IPS-15b (cell line): ENCODE measurements around the gene TENT5C.

Source experiments
- H3K27me3 ChIP-seq: one replicate; pipeline ENCODE4 v1.6.1; 2013; ENCODE audit warnings: low read length; ENCODE audit not compliant: control insufficient read depth, insufficient read depth
- H3K36me3 ChIP-seq: one replicate; pipeline ENCODE4 v1.6.1; 2013; ENCODE audit warnings: low read length; ENCODE audit not compliant: control insufficient read depth, insufficient read depth
- H3K4me1 ChIP-seq: one replicate; pipeline ENCODE4 v1.6.1; 2013; ENCODE audit warnings: mild to moderate bottlenecking, low read length; ENCODE audit not compliant: control insufficient read depth, insufficient read depth
- H3K4me3 ChIP-seq: one replicate; pipeline ENCODE4 v1.5.1; 2013; ENCODE audit warnings: low read depth, low read length
- H3K9ac ChIP-seq: one replicate; pipeline ENCODE4 v1.6.1; 2013; ENCODE audit warnings: low read depth, mild to moderate bottlenecking, low read length
- H3K9me3 ChIP-seq: one replicate; pipeline ENCODE4 v1.6.1; 2013; ENCODE audit warnings: mild to moderate bottlenecking, low read length; ENCODE audit not compliant: control insufficient read depth, insufficient read depth

Gene TENT5C

GRCh38 chr1:117565076-117565556 is 40.7 kb upstream of the TENT5C start:
- no peaks in the 10 kb centered on the region for H3K36me3 ChIP-seq
- H3K4me3 ChIP-seq = no peak overlapping the region
- no peaks in the 10 kb centered on the region for H3K27me3 ChIP-seq
- no peaks in the 10 kb centered on the region for H3K9me3 ChIP-seq
- H3K9ac ChIP-seq = no peak overlapping the region
- no peaks in the 10 kb centered on the region for H3K4me1 ChIP-seq

- H3K4me3 ChIP-seq = no peak overlapping the region
- no peak overlapping the region for H3K9ac ChIP-seq
- H3K27me3 ChIP-seq = no peaks in the 10 kb centered on the region
- H3K9me3 ChIP-seq = no peaks in the 10 kb centered on the region
- no peaks in the 10 kb centered on the region for H3K36me3 ChIP-seq
- no peaks in the 10 kb centered on the region for H3K4me1 ChIP-seq
Observed at GRCh38 chr1:117565745-117566455, 39.9 kb upstream of the TENT5C start.

DNA sequence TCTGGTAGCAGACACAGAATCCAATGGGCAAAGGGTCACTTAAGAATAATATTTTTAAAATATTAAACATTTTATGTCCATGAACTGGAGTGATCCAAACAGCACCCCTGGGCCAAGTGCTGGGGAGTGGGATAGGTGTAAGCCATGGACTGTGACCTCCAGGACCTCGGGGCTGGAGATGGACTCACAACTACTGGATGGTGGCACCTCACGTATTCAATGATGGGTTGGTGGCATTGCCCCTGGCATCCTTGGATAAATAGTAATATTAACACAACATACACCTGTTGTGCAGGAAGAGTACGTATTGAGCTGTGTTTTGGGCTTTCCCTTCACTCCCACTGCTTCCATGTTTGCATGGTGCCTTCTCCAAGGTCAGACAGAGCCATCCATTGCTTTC is 39.3 kb upstream of the TENT5C start:
- Histone ChIP-seq H3K9ac (no peak overlapping the region), H3K27me3 (no peaks in the 10 kb centered on the region), H3K4me3 (no peak overlapping the region), H3K9me3 (no peaks in the 10 kb centered on the region), H3K4me1 (no peaks in the 10 kb centered on the region), H3K36me3 (no peaks in the 10 kb centered on the region)

DNA sequence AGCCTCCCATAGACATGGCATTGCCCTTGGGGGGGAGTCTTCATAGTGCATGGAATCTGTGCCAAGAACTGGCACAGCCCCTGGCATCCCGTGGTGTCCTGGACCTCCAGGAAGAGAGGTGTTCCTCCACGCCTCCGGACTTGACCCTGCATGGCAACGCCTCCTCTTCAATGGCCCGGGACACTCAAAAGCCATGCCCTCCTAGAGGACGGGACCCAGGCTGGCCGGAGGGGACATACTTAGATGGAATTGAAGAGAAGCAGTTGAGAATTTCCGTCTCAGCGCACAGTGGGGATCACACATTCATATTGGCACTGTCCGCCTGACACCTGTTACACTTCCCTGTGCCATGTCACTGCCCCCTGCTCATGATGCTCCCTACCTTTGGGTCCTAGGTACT is 38.4 kb upstream of the TENT5C start:
- no peaks in the 10 kb centered on the region for H3K36me3 ChIP-seq
- no peaks in the 10 kb centered on the region for H3K27me3 ChIP-seq
- H3K4me3 ChIP-seq = no peak overlapping the region
- H3K4me1 ChIP-seq = no peaks in the 10 kb centered on the region
- no peak overlapping the region for H3K9ac ChIP-seq
- no peaks in the 10 kb centered on the region for H3K9me3 ChIP-seq

DNA sequence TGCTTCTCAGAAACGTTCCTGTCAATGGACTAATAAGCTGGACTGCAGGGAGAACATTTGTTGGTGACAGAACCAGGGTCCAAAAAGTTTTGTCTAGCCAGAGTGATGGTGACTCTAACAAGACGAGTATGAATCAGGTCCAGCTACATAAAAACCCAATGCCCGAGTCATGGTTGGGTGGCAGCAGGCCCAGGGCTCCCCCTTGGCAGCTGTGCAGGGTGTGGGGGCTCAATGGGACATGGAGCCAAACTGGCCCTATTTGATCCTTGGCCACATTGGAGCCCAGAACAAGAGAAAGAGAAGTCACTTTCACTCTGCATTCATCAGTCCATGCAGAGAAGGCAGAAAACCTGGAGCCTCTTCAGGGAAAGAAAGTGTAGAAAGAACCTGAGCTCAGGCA is 37.9 kb upstream of the TENT5C start:
- Histone ChIP-seq H3K27me3 (no peaks in the 10 kb centered on the region), H3K36me3 (no peaks in the 10 kb centered on the region), H3K4me3 (no peak overlapping the region), H3K9me3 (no peaks in the 10 kb centered on the region), H3K9ac (no peak overlapping the region), H3K4me1 (no peaks in the 10 kb centered on the region)

GRCh38 chr1:117568999-117569398 is 36.8 kb upstream of the TENT5C start:
- no peaks in the 10 kb centered on the region for H3K4me1 ChIP-seq
- no peaks in the 10 kb centered on the region for H3K27me3 ChIP-seq
- H3K9me3 ChIP-seq = no peaks in the 10 kb centered on the region
- H3K4me3 ChIP-seq = no peak overlapping the region
- H3K36me3 ChIP-seq = no peaks in the 10 kb centered on the region
- no peak overlapping the region for H3K9ac ChIP-seq

GRCh38 chr1:117569856-117570255 is 36.0 kb upstream of the TENT5C start:
- H3K9ac ChIP-seq = no peak overlapping the region
- H3K36me3 ChIP-seq = no peaks in the 10 kb centered on the region
- H3K4me3 ChIP-seq = no peak overlapping the region
- H3K9me3 ChIP-seq = no peaks in the 10 kb centered on the region
- H3K27me3 ChIP-seq = no peaks in the 10 kb centered on the region
- H3K4me1 ChIP-seq = no peaks in the 10 kb centered on the region

DNA sequence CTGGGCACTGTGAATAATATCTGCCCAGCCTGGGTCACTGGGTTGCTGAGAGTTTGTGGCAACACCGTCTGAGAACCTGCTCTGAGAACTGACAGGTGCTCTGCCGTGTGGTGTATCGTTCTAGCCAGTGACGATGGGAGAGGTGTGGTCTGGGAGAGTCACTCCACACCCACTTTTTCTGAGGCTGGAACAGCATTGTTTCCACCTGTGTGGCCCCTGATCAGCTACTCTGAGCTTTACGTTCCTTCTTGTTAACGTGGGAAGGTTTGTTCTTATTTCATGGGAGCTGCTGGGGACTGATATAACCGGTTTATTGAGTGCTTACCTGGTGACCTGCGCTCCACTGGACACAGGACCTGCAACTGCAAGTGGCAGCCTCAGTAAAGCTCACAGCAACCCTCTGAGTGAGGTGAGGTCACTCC is 34.8 kb upstream of the TENT5C start:
- Histone ChIP-seq H3K9ac (no peak overlapping the region), H3K9me3 (no peaks in the 10 kb centered on the region), H3K4me1 (no peaks in the 10 kb centered on the region), H3K27me3 (no peaks in the 10 kb centered on the region), H3K4me3 (no peak overlapping the region), H3K36me3 (no peaks in the 10 kb centered on the region)

DNA sequence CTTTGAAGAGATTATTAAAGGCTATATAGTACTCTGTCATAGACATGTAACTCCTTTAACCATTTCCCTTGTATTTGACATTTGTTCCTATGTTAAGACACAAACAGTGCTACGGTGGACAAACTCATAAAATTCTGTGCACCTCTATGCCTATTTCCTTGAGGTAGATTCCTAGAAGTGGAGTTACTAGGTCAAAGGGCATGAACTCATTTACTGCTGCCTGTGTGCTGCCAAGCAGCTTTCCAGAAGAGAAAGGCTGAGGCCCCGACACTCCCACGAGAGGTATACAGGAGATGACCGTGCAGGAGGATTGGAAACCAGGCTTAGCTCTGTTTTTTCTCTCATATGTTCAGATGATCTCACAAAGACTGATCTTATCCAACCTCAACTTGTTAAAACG is 34.4 kb upstream of the TENT5C start:
- Histone ChIP-seq H3K9me3 (no peaks in the 10 kb centered on the region), H3K4me3 (no peak overlapping the region), H3K4me1 (no peaks in the 10 kb centered on the region), H3K36me3 (no peaks in the 10 kb centered on the region), H3K27me3 (no peaks in the 10 kb centered on the region), H3K9ac (no peak overlapping the region)

DNA sequence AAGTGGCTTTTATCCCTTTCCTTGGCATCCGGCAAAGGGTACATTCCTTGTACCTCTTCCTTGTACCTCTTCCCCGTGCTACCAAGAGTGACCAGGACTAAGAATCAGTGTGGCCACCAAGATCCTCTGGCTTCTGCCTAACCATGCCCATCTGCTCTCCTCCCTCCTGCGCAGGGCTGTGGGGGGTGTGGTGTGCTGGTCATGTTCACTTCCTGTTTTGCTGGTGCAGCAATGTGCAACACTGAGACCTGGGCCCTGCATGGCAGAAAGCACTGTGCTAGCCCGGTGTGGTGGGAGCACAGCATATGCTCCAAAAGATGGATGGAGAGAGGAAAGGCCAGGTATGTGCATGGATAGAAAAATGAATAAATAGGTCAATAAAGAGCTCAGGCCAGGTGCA is 33.3 kb upstream of the TENT5C start:
- Histone ChIP-seq H3K4me3 (no peak overlapping the region), H3K4me1 (no peaks in the 10 kb centered on the region), H3K27me3 (no peaks in the 10 kb centered on the region), H3K36me3 (no peaks in the 10 kb centered on the region), H3K9ac (no peak overlapping the region), H3K9me3 (no peaks in the 10 kb centered on the region)

DNA sequence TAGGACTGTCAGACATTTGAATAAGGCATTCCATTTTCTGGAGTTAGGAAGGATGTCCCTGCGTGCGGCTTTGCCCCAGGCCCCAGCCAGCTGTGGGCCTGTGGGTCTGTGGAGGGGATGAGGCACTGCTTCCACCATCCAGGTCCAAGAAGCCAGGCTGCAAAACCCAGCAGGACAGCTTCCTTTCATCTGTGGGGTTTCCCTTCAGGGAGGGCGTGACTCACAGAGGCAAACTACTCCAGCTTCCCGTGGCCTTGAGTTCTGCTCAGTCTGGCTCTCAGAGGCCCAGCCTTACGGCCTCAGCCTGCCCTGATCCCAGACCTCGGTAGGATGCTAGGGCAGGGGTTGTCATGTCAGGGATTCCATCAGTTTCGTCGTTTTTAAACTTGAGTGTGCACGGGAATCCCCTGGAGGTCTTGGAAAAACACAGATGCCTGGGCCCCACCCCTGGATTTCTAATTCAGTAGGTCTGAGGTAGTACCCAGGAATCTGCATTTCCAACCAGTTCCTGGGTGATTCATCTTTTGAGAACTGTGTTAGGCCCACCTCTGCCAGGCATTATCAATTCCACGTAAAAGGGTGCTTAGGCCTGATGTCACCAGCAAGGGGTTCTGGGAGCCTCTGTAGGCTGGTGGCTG is 32.3 kb upstream of the TENT5C start:
- no peaks in the 10 kb centered on the region for H3K9me3 ChIP-seq
- H3K27me3 ChIP-seq = no peaks in the 10 kb centered on the region
- no peak overlapping the region for H3K9ac ChIP-seq
- no peaks in the 10 kb centered on the region for H3K4me1 ChIP-seq
- H3K36me3 ChIP-seq = no peaks in the 10 kb centered on the region
- no peak overlapping the region for H3K4me3 ChIP-seq

DNA sequence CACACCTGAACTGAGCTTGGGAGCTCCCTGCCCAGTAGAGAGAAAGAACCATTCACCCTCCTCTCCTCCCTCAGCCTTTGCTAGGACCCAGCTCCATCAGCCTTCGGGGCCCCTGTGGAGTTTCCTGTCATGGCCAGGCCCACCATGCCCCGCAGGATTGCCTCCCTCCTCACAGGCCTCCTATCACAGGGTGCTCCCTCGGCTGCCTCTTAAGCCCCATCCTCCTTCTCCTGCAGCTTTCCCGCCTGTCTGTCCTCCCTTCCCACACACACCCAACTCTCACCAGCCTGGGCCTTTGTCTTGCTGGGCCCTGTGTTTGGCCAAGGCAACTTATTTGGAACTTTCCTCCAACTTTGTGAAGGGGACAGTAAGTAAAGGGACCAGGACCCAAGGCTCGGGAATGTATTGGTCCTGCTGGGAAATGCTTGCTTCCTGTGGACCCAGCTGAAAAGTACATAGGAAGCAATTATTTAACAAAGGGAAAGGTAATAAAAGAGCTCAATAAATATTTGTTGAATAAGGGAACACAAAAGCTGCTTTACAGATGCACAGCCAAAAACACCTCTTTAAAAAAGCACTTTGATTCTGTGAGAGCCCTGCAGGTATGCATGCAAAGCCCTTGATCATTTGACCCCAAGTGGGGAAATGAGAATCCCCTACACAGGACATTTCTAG is 31.6 kb upstream of the TENT5C start:
- H3K4me1 ChIP-seq = no peaks in the 10 kb centered on the region
- H3K9ac ChIP-seq = no peak overlapping the region
- H3K36me3 ChIP-seq = no peaks in the 10 kb centered on the region
- H3K27me3 ChIP-seq = no peaks in the 10 kb centered on the region
- H3K9me3 ChIP-seq = no peaks in the 10 kb centered on the region
- H3K4me3 ChIP-seq = no peak overlapping the region
